Frontal cortex (tissue), 4 donors: ENCODE data around the gene PLXNA1. TPM values are rescaled to one million over a fixed set of nuclear protein-coding genes. Genes with fewer than 3 reads are reported as not detected.

Experiments used
- DNase-seq, 2 donors: peaks; one replicate each; pipeline ENCODE4 v3.0.0; 2012; ENCODE audit warnings: low spot score in 2 of 2
- FAIRE-seq: peaks from 2 replicates; lab custom pipeline; 2012; peaks lifted over from hg19 to GRCh38; lab: Jason Lieb, UNC
- total RNA-seq: library from RNA; depleted of rRNA; stranded (reverse); fragments of >200 nt; gene quantifications from one replicate; pipeline ENCODE4 v1.2.3, GENCODE V29; 2014
- donor health status: control.
- donor health status: control.
- donor health status: control.

The PLXNA1 gene
- total RNA-seq, 1 donor from 2014 or later: 46.9 TPM

DNA sequence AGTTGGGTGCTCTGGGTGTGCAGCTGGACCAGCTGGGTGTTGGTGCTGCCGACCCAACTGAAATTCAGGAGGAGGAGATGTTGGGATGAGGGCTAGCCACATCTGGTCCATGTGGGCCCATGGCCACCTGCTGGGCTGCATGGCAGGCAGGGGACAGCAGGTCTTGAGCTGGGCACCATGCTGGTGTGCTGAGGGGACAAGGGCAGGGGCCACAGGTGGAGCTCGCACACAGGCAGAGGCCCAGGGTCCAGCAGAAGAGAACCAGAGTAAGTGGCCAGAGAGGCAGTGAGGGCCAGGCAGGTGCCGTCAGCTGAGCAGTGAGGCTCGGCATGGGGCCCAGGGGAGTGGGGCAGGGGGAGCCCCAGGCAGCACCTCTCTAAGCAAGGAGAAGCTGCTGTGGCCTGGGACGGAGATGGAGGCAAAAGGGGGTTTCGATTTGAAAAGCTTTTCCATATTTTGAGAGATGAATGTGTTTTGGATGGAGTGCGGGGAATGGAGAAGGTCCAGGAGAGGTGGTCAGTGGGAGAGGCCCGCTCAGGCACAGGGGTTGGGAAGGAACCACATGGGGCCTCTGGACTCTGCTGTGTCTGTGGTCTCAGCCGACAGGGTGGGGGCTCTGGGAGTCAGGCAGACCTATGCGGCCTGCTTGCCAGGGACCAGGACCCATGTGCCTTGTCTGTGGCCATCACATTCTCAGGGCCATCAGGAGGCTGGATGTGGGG is 30.5 kb upstream of the PLXNA1 start:
- DNase-seq: no peak
- FAIRE-seq: no peak

DNA sequence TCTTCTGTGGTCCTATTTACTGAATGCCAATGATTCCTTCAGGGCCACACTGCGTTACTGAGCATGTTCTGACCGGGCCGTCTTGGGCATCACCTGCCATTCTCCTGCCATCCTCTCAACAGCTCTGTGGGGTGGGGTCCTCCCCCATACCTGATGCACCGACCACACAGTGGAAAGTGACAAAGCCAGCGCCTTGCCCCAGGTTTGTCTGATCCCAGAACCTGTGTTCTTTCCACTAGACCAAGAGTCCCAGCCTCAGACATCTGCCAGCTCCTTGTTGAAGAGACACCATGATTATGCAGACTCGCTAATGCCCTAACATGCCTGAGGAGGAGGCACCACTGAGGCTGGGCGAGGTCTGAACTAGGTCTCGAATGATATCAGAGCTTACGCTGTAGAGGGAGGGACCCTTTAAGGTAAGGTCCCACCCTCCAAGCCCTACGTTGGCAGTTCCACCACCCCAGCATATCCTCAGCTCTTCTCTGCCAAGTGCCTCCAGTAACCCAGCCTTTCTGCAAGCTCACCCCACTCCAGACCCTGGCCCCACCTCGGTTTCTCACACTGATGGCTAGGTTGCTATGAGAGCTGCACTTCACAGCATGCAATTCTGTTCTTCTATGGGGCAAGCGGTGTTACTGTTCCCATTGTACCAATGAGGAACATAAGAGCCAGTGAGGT is 29.8 kb upstream of the PLXNA1 start:
- FAIRE-seq (no peak), DNase-seq (no peak)

DNA sequence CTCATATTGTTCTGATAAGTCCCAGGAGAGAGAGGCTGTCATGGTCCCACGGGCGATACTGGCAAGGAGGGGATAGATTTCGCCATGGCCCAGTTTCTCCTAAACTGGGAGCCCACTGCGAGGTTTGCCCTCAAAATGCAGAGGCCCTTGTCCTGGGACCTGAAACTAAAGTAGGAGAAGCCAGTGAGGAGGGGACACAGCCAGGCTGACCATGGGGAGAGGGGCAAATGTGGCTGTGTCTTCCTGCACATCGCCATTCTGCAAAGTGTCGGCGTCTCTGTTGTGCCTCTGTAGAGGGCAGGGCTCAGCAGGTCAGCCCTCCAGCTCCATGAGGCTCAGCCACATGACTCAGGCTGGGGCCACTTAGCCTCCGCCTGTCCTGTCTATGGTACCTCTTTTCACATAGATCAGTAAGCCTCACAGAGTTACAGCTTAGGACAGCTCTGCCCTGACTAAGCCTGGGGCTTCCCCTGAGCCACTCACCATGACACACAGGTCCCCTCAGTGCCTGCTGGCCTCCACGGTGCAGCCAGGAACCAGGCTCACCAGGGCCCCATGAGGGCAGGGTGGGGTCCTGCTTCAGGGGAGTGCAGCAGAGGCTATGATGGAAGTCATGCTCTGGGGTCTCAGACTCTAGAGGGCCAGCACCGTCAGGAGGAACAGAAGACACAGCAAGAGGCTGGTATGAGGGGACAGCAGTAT is 28.6 kb upstream of the PLXNA1 start:
- DNase-seq (no peak), FAIRE-seq (no peak)

DNA sequence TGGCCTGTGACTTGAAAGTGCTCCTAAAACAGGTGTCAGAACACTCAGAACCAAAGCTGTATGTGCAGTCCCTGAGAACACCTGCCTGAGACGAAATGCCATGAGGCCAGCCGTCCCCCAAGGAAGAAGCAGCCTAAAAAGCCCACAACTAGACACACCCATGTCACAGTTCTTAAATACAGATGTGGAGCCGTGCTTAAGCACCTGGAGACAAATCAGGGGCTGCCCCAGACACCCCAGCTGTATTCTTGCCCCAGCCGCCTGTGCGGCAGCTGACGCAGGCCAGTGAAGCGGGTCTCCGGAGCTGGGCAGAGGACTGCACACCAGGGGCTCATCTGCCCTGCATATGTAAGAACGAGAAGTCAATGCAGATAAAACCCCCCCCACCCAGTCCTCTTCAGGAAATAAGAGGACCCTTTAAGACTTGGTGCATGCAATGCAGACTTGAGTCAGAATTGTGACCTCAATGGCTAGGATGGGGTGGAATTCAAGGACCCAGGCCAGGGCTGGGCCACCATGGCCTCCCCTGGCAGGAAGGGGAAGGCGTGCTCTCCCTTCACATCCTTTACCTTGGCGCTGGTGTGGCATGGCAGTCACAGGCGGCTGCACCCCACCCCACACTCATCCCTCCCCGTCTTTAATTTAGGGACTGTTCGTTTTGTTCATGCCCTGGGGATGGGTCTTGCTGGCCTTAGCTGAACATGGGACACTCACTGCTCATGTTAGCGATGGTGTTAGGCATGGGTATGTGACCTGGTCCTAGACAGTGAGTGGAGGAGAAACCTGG is 27.7 kb upstream of the PLXNA1 start:
- DNase-seq (no peak), FAIRE-seq (no peak)

DNA sequence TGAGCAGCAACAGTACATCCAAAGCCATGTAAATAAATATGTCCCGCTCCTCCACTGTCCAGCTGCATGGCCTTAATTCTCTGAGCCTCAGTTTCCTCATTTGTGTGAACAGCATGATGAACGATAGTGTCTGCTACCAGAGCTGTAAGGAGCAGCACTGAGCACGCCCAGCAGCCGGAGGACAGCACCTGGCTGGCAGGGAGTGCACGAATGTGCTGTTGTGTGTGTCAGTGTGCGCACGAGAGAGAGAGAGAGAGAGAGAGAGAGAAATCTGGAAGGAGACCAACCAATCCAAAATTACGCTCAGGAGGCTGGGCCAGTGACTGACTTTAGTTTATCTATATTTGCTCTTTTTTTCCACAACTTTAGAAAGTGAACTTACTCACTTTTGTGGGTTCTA is 26.6 kb upstream of the PLXNA1 start:
- FAIRE-seq (no peak), DNase-seq (no peak)

DNA sequence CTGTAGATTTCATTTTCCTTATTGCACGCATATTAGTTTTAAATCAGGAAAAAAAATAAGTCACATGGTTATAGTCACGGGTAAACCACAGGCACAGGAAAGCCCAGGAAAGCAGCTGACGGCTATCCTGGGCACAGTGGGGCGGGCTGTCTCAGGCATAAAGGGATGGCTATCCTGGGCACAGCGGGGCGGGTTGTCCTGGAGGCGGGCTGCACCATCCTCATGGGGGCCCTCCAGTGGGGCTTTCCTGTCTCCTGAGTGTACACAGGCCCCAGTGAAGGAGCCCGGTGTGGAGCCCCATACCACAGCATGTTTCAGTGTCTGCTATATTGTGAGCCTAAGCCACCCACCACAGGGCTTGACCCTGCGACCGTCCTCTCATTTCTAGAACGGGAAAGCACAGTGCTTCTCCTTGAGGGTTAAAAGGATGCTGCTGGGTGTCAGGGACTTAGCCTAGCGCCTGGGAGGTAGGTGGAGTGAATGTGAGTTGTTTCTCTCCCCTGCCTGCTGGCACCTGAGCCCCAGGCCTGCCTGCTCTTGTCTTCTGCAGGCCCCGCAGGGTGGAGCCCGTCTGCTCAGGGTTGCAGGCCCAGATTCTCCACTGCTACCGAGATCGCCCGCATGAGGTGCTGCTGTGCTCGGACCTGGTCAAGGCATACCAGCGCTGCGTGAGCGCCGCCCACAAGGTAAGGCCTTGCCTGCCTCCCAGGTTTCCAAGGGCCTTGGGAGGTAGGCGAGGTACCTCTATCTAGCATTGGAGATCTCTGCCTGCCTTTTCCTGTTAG is 25.9 kb upstream of the PLXNA1 start:
- FAIRE-seq: no peak

DNA sequence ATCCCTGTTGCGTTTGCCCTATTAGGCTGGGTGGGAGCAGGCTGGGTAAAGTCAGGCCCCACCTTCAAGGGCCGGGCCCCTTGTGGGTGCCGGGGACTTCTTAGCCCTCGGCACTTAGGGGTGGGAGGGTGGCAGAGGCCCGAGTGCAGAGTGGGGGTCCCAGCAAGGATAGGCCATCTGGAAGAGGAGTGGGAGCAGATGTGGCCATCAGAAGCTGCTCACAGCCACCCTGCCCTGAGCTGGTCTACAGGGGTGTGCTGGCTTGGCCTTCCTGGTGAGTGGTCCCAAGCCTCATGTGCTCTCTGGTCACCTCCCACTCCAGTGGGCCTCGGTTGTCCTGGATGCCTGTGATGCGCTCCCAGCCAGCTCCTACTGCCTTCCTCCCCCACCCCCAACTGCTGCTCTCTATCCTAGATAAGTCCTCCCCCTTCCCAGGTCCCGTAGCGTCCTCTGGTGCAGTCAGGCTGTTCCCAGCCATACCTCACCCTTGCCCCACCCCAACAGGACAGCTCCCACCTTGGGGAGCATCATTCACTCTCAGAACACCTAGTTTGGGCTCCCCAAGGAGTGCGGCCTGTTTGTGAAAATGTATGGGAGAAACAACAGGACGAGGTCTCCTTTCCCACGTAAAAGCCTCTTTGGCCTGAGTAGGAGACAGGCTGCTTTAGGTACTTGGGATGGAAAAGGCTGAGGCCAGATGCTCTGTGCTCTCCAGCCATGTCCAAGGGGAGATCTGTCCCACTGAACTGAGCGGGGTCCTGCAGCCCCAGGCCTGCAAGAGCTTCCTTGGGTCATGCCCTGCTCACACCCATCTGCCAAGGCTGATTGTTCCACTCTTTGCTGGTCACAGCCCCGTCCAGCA is 24.9 kb upstream of the PLXNA1 start:
- no peak for FAIRE-seq
- no peak for DNase-seq

More for the DNA sequence above, 25.9 kb upstream of the PLXNA1 start:
- no peak for DNase-seq

DNA sequence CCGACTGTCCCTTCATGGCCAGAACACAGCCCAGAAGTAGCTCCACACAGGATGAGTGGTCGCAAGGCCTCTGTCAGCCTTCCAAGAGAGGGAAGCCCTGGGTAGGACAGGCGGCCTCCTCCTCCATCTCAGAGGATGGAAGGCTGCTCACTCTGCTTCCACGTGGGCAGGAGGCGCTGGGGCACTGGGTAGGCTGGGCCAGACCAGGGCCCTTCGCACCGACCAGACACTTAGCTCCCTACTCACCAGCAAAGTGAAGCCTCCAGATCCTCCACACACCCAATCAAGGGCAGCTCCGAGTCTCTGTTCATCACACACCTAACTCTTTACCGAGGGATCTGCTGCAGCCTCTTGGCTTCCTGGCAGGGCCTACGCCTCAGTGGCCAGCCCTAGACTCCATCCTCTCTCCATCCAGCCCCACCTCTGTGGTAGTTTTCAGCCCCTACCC is 24.3 kb upstream of the PLXNA1 start:
- FAIRE-seq (no peak), DNase-seq (no peak)

DNA sequence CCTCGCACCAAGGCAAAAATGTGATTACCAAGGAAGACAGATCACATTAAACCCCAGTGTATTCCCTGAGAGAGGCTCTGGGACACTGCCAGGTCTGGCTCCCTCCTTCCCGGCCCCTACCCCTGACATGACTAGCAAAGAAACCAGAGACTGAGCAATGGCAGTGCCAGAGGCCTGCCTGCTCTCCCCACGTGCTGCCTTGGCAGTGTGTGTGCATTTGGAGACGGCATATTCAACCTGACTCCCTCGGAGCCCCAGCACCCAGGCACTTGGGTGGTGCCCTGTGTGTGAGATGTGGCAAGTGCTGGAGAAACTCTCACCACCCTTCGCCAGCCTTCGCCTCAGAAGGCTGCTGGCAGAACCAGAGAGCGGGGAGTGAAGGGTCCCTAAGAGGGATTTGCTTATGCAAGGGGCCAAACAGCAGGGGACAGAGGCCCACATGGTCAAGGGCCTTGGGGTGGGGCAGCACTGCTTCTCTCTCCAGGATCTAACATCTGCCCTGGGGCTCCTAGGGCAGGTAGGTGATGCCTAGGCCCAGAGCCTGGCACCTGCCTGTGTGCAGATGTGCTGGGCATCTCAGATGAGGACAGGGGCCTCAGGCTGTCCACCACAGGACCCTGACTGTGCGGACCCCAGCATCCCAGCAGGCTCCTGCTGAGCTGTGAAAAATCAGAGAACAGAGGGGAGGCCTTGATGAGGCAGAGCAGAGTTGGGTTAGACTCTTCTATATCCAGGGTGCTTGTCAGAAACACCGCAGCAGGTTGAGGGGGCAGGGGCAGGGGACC is 23.6 kb upstream of the PLXNA1 start:
- FAIRE-seq (no peak), DNase-seq (no peak)

DNA sequence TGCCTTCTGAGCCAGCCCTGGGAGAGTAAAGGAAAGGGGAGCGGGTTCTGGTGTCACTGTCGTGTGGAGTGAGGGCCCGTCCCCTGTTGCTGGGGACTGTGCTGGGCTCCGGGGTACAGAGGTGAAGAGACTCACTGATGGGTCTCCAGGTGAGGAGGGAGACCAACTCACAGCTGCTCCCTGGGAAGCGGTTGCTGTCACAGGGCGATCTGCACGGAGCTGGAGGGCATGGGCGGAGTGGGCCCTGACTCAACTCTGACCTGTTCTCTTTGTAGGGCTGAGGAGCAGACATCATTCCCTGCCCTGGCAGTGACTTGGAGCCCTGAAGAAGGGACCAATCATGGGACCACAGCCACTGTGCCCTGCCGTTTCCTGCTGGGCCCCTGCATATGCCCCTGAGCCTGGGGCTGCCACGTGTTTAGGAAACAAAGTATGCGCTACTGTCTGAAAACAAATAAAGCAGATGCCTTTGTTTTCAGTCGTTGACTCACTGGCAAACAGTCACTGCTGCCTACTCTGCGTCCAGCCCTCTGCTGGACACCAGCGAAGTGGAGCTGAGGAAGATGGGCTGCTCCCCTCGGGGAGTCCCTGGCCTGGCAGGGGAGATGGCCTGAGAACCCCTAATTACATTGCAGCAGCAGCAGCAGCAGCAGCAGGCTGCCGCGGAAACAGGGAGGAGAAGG is 22.9 kb upstream of the PLXNA1 start:
- DNase-seq: peak; percentile 36 to 62
- no peak for FAIRE-seq

DNA sequence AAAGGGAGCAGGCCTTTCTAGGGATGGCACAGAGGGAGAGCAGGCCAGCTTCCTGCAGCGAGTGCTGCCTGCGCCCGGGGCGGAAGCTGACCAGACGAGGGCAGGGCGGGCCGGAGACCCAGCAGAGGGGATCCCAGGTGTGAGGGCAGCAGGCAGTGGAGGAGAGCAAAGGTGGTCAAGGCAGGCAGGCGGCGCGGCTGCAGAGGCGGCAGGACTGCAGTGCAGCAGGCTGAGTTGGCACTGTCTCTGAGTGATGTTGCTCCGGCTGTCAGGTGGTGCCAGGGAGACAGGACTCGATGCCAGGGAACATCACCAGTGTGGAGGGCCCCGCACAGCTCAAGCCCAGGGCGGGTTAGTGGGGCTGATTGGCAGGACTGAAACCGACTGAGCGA is 22.3 kb upstream of the PLXNA1 start:
- DNase-seq (no peak), FAIRE-seq (no peak)

DNA sequence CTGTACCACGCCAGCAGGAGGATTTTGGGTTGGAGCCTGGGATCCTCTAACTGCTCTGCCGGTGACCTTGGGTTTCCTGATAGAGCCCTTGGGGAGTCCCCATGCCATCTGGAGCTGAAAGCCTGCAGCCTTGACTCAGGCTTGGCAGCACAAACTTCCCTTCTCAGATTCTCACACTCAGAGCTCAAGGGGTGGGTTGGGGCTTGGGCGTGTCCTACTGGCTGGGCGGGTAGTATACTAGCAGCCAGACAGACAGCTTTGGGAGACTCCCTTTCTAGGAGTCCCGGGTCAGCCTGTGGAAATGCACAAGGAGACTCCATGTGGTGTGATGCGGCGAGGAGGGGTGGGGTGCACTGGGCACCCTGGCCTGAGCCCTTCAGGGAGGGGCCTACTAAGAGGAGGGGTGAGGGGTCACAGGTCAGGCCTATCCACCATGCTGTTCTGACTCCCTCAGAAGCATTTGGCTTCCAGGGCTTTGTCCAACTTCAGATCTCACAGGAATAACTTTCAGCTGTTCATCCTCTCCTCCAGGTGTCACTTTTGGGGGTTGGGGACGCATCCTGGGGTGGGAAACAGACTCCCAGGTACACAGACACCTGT is 21.6 kb upstream of the PLXNA1 start:
- FAIRE-seq: no peak
- no peak for DNase-seq

DNA sequence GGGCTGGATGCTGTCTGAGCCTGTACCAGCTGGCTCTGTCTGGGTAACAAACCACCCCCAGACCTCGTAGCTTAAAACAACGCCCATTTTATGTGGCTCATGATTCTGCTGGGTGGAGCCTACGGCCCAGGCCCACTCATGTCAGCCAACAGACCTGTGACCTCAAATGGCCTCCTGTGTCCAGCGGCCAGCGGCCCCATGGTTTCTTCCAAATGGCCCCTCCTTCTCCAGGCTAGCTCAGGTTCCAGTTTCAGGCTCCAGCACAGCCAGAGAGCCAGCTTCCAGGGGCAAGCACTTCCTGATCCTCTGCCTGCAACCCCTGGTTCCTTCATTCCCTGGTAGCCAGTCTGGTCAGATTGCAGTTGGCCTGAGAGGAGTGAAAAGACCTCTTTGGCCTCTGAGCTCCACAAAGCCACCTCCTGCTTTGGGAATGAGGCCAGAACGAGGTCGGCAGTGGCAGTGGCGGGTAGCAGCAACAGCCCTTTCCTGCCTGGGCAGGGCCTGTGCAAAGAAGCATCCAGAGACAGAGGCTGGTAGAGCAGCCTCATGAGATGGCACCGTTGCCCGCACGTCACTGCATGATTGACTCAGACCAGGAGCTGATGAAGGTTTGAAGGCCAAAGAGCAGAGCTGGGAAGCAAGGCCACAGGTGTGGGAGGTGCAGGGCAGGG is 21.0 kb upstream of the PLXNA1 start:
- FAIRE-seq: no peak
- DNase-seq: no peak

DNA sequence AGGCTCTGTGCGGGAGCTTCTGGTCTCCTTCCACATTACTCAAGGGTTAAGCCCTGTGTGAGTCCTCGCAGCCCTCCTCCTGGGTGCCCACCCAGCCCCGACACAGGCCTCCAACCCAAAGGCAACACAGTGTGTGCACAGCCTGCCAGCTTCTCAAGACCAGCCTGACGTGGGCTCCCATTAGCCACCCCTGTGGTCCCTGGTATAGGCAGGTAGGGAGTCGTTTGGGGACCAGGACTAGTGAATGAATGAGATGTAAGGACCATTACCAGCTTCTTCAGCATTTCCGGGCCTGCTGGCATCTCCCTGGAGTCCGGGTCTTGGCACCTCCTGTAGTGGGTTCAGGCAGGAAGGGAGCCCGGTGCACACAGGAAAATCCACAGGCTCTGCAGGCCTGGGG is 20.2 kb upstream of the PLXNA1 start:
- FAIRE-seq (no peak), DNase-seq (no peak)

DNA sequence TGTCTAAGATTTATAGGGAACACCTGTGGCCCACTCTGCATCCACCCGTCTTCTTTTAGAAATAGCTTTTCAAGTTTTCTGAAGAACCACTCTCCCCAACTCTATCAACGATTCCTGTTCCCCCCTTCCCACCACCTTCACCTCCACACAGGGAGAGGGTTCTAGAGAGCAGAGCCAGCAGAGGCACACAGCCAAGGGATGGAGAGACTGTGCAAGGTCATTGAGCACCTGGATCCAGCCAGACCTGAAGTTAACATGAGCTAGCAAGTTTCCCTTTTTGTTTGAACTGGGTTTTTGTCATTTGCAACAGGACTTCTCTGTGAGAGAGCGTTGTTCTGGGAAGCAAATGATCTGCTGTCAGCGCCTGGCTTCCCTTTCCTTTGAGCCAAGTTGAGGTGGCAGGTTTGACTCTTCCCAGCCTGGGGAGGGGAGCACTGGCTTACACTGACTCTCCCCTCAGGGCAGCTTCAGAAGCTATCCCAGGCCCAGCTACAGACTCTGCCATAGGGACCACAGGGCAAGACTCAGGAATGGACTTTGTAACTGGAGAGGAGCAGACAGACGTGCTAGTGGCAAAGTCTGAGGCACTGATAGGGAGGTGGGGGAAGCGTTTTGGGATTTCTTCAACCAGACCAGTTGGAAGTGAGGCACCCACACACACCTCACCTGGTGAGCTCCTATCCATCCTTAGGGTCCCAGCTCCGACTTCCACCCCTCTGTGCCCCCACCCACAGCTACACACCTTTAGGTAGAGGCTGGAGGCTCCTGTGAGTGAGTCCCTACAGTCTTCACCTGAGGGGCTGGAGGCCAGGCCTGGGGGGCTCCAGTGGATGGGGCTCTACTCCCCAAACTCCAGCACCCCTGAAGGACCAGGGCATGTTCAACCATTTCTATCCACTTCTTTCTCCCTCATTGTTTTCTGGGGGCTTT is 19.4 kb upstream of the PLXNA1 start:
- FAIRE-seq (no peak), DNase-seq (no peak)
